HEK293 (cell line): ENCODE measurements around the gene OXNAD1.

Experiments
- CTCF ChIA-PET: fragments of 350-600 bp; formaldehyde crosslinking; extraction: SDS; loops from one replicate; lab custom pipeline; 2021; ENCODE audit warnings: antibody characterized with exemption; lab: Yijun Ruan, JAX
- POLR2A ChIA-PET: fragments of 300-600 bp; formaldehyde crosslinking; extraction: SDS; loops from one replicate; lab custom pipeline; 2020; ENCODE audit warnings: antibody characterized with exemption, inconsistent platforms; lab: Yijun Ruan, JAX
- H3K27ac ChIP-seq: fragments of 200-500 bp; sonication (Bioruptor generic); 2 replicates; pipeline ENCODE4 v1.5.1; 2014; ENCODE audit warnings: low read depth, low read length, control low read depth, inconsistent platforms; ENCODE audit errors: extremely low read depth
- H3K36me3 ChIP-seq, 2 experiments: fragments of 200-500 bp in 1 of 2; sonication (Bioruptor generic) in 1 of 2; 1 replicate in 1 of 2; 2 replicates in 1 of 2; pipeline ENCODE4 v1.5.1; 2014 to 2017; ENCODE audit warnings: inconsistent platforms in 2 of 2, low read length in 2 of 2; ENCODE audit not compliant: control insufficient read depth in 2 of 2, insufficient read depth in 1 of 2
- H3K4me1 ChIP-seq: fragments of 200-500 bp; sonication (Bioruptor generic); 2 replicates; pipeline ENCODE4 v1.5.1; 2014; ENCODE audit warnings: mild to moderate bottlenecking, low read length, inconsistent platforms; ENCODE audit not compliant: control insufficient read depth, insufficient read depth
- H3K4me3 ChIP-seq: 2 replicates; pipeline ENCODE4 v1.5.1; 2011; ENCODE audit warnings: low read depth, mild to moderate bottlenecking, control low read depth, low read length, moderate library complexity
- H3K9me3 ChIP-seq: fragments of 200-500 bp; sonication (Bioruptor generic); 2 replicates; pipeline ENCODE4 v1.5.1; 2014; ENCODE audit warnings: low read depth, low read length, inconsistent platforms; ENCODE audit not compliant: control insufficient read depth, insufficient read depth
- BCL11A ChIP-seq: fragments of 450-650 bp; formaldehyde crosslinking; IDR thresholded peaks from 2 replicates; pipeline ENCODE4 v1.5.1; 2016; ENCODE audit warnings: low read depth, missing biosample characterization, missing genetic modification characterization
- GLI2 ChIP-seq: fragments of 450-650 bp; formaldehyde crosslinking; IDR thresholded peaks from 2 replicates; pipeline ENCODE4; 2017; ENCODE audit warnings: missing biosample characterization, missing genetic modification characterization, low read depth, borderline replicate concordance
- GLI4 ChIP-seq: fragments of 450-650 bp; formaldehyde crosslinking; IDR thresholded peaks from 2 replicates; pipeline ENCODE4 v1.5.1; 2016; ENCODE audit warnings: missing biosample characterization, missing genetic modification characterization
- GLIS2 ChIP-seq: fragments of 450-650 bp; formaldehyde crosslinking; IDR thresholded peaks from 2 replicates; pipeline ENCODE4 v1.5.1; 2016; ENCODE audit warnings: missing biosample characterization, missing genetic modification characterization
- MEIS1 ChIP-seq: sonication (generic); formaldehyde crosslinking; IDR thresholded peaks from 2 replicates; pipeline ENCODE4 v1.8.1; 2022; ENCODE audit warnings: missing genetic modification reagents, mild to moderate bottlenecking, borderline replicate concordance
- PRDM10 ChIP-seq: fragments of 450-650 bp; formaldehyde crosslinking; IDR thresholded peaks from 2 replicates; pipeline ENCODE4 v1.5.1; 2016; ENCODE audit warnings: missing biosample characterization, missing genetic modification characterization
- SCRT2 ChIP-seq: fragments of 450-650 bp; formaldehyde crosslinking; IDR thresholded peaks from 2 replicates; pipeline ENCODE4 v1.5.1; 2016; ENCODE audit warnings: missing biosample characterization, missing genetic modification characterization
- WT1 ChIP-seq: fragments of 450-650 bp; formaldehyde crosslinking; IDR thresholded peaks from 2 replicates; pipeline ENCODE4 v1.5.1; 2016; ENCODE audit warnings: missing biosample characterization, missing genetic modification characterization
- ZBTB17 ChIP-seq: fragments of 450-650 bp; formaldehyde crosslinking; IDR thresholded peaks from 2 replicates; pipeline ENCODE4 v1.5.1; 2016; ENCODE audit warnings: missing biosample characterization, missing genetic modification characterization
- ZFP37 ChIP-seq: fragments of 450-650 bp; formaldehyde crosslinking; IDR thresholded peaks from 2 replicates; pipeline ENCODE4 v1.5.1; 2016; ENCODE audit warnings: missing biosample characterization, missing genetic modification characterization
- ZFP41 ChIP-seq: fragments of 450-650 bp; formaldehyde crosslinking; IDR thresholded peaks from 2 replicates; pipeline ENCODE4 v1.5.1; 2016; ENCODE audit warnings: missing biosample characterization, missing genetic modification characterization, borderline replicate concordance
- ZIC2 ChIP-seq: fragments of 450-650 bp; formaldehyde crosslinking; IDR thresholded peaks from 2 replicates; pipeline ENCODE4 v1.5.1; 2016; ENCODE audit warnings: missing biosample characterization, missing genetic modification characterization
- ZNF169 ChIP-seq: fragments of 450-650 bp; formaldehyde crosslinking; IDR thresholded peaks from 2 replicates; pipeline ENCODE4 v1.5.1; 2016; ENCODE audit warnings: missing biosample characterization, missing genetic modification characterization
- ZNF211 ChIP-seq: fragments of 450-650 bp; formaldehyde crosslinking; IDR thresholded peaks from 2 replicates; pipeline ENCODE4 v1.5.1; 2016; ENCODE audit warnings: low read depth, missing biosample characterization, missing genetic modification characterization
- ZNF341 ChIP-seq: fragments of 450-650 bp; formaldehyde crosslinking; IDR thresholded peaks from 2 replicates; pipeline ENCODE4; 2016; ENCODE audit warnings: low read depth, missing biosample characterization, missing genetic modification characterization
- ZNF391 ChIP-seq: fragments of 450-650 bp; formaldehyde crosslinking; IDR thresholded peaks from 2 replicates; pipeline ENCODE4 v1.5.1; 2016; ENCODE audit warnings: low read depth, missing biosample characterization, missing genetic modification characterization, borderline replicate concordance
- ZNF394 ChIP-seq: fragments of 450-650 bp; formaldehyde crosslinking; IDR thresholded peaks from 2 replicates; pipeline ENCODE4 v1.5.1; 2016; ENCODE audit warnings: missing biosample characterization, missing genetic modification characterization, mild to moderate bottlenecking, moderate library complexity, borderline replicate concordance
- ZNF530 ChIP-seq: fragments of 450-650 bp; formaldehyde crosslinking; IDR thresholded peaks from 2 replicates; pipeline ENCODE4 v1.5.1; 2016; ENCODE audit warnings: low read depth, missing biosample characterization, missing genetic modification characterization
- ZNF560 ChIP-seq: fragments of 450-650 bp; formaldehyde crosslinking; IDR thresholded peaks from 2 replicates; pipeline ENCODE4 v1.5.1; 2017; ENCODE audit warnings: missing biosample characterization, missing genetic modification characterization, borderline replicate concordance
- ZNF629 ChIP-seq: fragments of 450-650 bp; formaldehyde crosslinking; IDR thresholded peaks from 2 replicates; pipeline ENCODE4 v1.5.1; 2017; ENCODE audit warnings: missing biosample characterization, missing genetic modification characterization
- ZNF791 ChIP-seq: fragments of 450-650 bp; formaldehyde crosslinking; IDR thresholded peaks from 2 replicates; pipeline ENCODE4 v1.5.1; 2016; ENCODE audit warnings: missing biosample characterization, missing genetic modification characterization
- ZSCAN30 ChIP-seq: fragments of 450-650 bp; IDR thresholded peaks from 2 replicates; pipeline ENCODE4 v1.5.1; 2018; ENCODE audit warnings: missing biosample characterization, mild to moderate bottlenecking, missing genetic modification characterization, moderate library complexity

Gene OXNAD1

DNA sequence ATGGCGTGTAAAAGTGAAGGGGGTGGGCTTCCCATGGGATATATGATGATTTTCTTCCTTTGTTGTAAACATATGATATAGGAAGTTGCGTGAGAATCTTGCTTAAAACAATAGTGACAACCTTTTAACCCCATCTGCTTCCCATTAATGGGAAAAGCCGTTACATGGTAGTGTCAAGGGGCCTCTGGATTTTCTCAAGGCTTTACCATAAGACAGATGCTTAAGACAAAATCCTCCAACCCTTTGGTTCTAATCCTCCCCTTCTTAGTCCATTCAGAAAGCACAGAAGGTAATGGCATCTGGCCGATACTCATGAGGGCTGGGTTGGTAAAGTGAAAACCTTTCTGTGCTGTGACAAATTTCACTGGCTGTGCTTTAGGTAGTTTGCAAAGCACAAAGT is 25.2 kb upstream of the OXNAD1 start:
- POLR2A ChIA-PET, result no interaction called here
- TF ChIP-seq ZNF629 (tag by site-specific recombination) (no peak), BCL11A (tag by site-specific recombination) (no peak), ZNF394 (tag by site-specific recombination) (no peak), ZNF211 (tag by site-specific recombination) (no peak), ZNF341 (no peak), ZNF530 (no peak), ZFP37 (tag by site-specific recombination) (no peak), ZNF560 (tag by site-specific recombination) (no peak), ZNF391 (tag by site-specific recombination) (no peak)
- Histone ChIP-seq H3K36me3 (no peaks in the 10 kb centered on the region), H3K27ac (no peak overlapping the region), H3K4me1 (no peaks in the 10 kb centered on the region), H3K4me3 (no peak overlapping the region), H3K9me3 (no peaks in the 10 kb centered on the region)
- CTCF ChIA-PET, result no interaction called here

- no peak for TF ChIP-seq ZNF791
- no peak for TF ChIP-seq ZNF530
- no peak for TF ChIP-seq WT1 (tag by site-specific recombination)
- TF ChIP-seq ZSCAN30 (tag by site-specific recombination), result no peak
- TF ChIP-seq ZNF169 (tag by site-specific recombination), result no peak
- no peak for TF ChIP-seq GLI2 (tag by site-specific recombination)
- no peak for TF ChIP-seq ZFP41
- TF ChIP-seq ZNF394 (tag by site-specific recombination), result no peak
- TF ChIP-seq MEIS1, result no peak
- no peak for TF ChIP-seq ZIC2 (tag by site-specific recombination)
- TF ChIP-seq GLIS2 (tag by site-specific recombination), result no peak
- TF ChIP-seq ZBTB17, result no peak
- TF ChIP-seq SCRT2 (tag by site-specific recombination), result no peak
- TF ChIP-seq GLI4 (tag by site-specific recombination), result no peak
- TF ChIP-seq ZNF629 (tag by site-specific recombination), result no peak
- no peak for TF ChIP-seq PRDM10
- Histone ChIP-seq H3K4me3 (no peak overlapping the region), H3K4me1 (no peaks in the 10 kb centered on the region), H3K27ac (no peak overlapping the region), H3K36me3 (no peaks in the 10 kb centered on the region), H3K9me3 (no peaks in the 10 kb centered on the region)
- POLR2A ChIA-PET, result no interaction called here
- CTCF ChIA-PET, result interaction anchor here (1.8 to 1.9 kb wide), 2 partner anchors 191 to 193 kb away, joined by 11 read pairs; no protein-coding TSS in a partner anchor
These were observed 24.6 kb upstream of the OXNAD1 start for GRCh38 chr3:16240229-16241023.
